IMR-90 (cell line): ENCODE data around the gene SEMA6D. TPM values are rescaled to one million over a fixed set of nuclear protein-coding genes. Genes with fewer than 3 reads are reported as not detected.

Experiments used
- ATAC-seq: fragments of 200-7000 bp; cut with Tn5 transposase; 2 replicates; pipeline ENCODE4 v1.9.1; 2020; ENCODE audit warnings: low read depth, mild to moderate bottlenecking, moderate library complexity
- BruUV-seq: library from RNA; stranded (reverse); fragments of 400-500 nt; replicated peaks from 2 replicates; lab custom pipeline; 2021; lab: Mats Ljungman, UMichigan
- CTCF ChIA-PET: fragments of 300-600 bp; formaldehyde crosslinking; extraction: SDS; loops from one replicate; lab custom pipeline; 2021; ENCODE audit warnings: antibody characterized with exemption; lab: Yijun Ruan, JAX
- POLR2A ChIA-PET: fragments of 300-600 bp; sonication (Branson Sonifier 250); formaldehyde crosslinking; loops from one replicate; lab custom pipeline; 2022; ENCODE audit warnings: antibody characterized with exemption; ENCODE audit not compliant: unreplicated experiment; lab: Charles Lee
- DNase-seq: peaks from one replicate; pipeline ENCODE4 v3.0.0; 2013
- H2AFZ ChIP-seq: replicated peaks from 2 replicates; pipeline ENCODE3; 2013; ENCODE audit warnings: low read length, mild to moderate bottlenecking; ENCODE audit not compliant: poor library complexity
- H2AK5ac ChIP-seq: 2 replicates; pipeline ENCODE4 v1.6.1; 2013; ENCODE audit warnings: low read depth, low read length, inconsistent platforms
- H2AK9ac ChIP-seq: replicated peaks from 2 replicates; pipeline ENCODE3; 2013; ENCODE audit warnings: mild to moderate bottlenecking, low read depth, low read length, moderate library complexity; ENCODE audit not compliant: poor library complexity
- H2BK120ac ChIP-seq: 2 replicates; pipeline ENCODE4 v1.6.1; 2013; ENCODE audit warnings: low read depth, low read length, inconsistent platforms
- H2BK15ac ChIP-seq: 3 replicates; pipeline ENCODE4 v1.6.1; 2013; ENCODE audit warnings: low read depth, low read length, inconsistent platforms
- H2BK20ac ChIP-seq: 2 replicates; pipeline ENCODE4 v1.6.1; 2013; ENCODE audit warnings: low read depth, mild to moderate bottlenecking, inconsistent platforms, low read length, moderate library complexity
- H2BK5ac ChIP-seq: 2 replicates; pipeline ENCODE4 v1.6.1; 2013; ENCODE audit warnings: mild to moderate bottlenecking, low read depth, low read length, inconsistent platforms; ENCODE audit not compliant: poor library complexity, severe bottlenecking
- H3K14ac ChIP-seq: replicated peaks from 2 replicates; pipeline ENCODE4 v1.6.1; 2013; ENCODE audit warnings: low read depth, low read length, inconsistent platforms
- H3K18ac ChIP-seq: 2 replicates; pipeline ENCODE4 v1.6.1; 2013; ENCODE audit warnings: low read depth, low read length, control low read depth
- H3K23ac ChIP-seq: 2 replicates; pipeline ENCODE4 v1.6.1; 2013; ENCODE audit warnings: low read depth, low read length, inconsistent platforms
- H3K27ac ChIP-seq: 2 replicates; pipeline ENCODE4 v1.5.1; 2013; ENCODE audit warnings: mild to moderate bottlenecking, control low read depth, low read length; ENCODE audit not compliant: insufficient read depth
- H3K27me3 ChIP-seq: 2 replicates; pipeline ENCODE4 v1.6.1; 2013; ENCODE audit warnings: low read length; ENCODE audit not compliant: control insufficient read depth, insufficient read depth
- H3K36me3 ChIP-seq: 2 replicates; pipeline ENCODE4 v1.6.1; 2013; ENCODE audit warnings: low read length, mixed read lengths; ENCODE audit not compliant: control insufficient read depth, insufficient read depth
- H3K4ac ChIP-seq: 2 replicates; pipeline ENCODE4 v1.6.1; 2013; ENCODE audit warnings: low read depth, low read length, inconsistent platforms
- H3K4me1 ChIP-seq: 2 replicates; pipeline ENCODE4 v1.6.1; 2013; ENCODE audit warnings: low read length, mixed read lengths; ENCODE audit not compliant: control insufficient read depth, insufficient read depth
- H3K4me2 ChIP-seq: 2 replicates; pipeline ENCODE4 v1.6.1; 2013; ENCODE audit warnings: low read depth, mild to moderate bottlenecking, control low read depth, low read length, moderate library complexity
- H3K4me3 ChIP-seq: 2 replicates; pipeline ENCODE4 v1.5.1; 2013; ENCODE audit warnings: low read depth, mild to moderate bottlenecking, control low read depth, low read length, moderate library complexity; ENCODE audit not compliant: insufficient read depth
- H3K56ac ChIP-seq: 2 replicates; pipeline ENCODE4 v1.6.1; 2013; ENCODE audit warnings: low read length, inconsistent platforms; ENCODE audit not compliant: insufficient read depth; ENCODE audit errors: extremely low read depth
- H3K79me1 ChIP-seq, 2 experiments: 2 replicates each; pipeline ENCODE4 v1.6.1; 2013; ENCODE audit warnings: low read length in 2 of 2, inconsistent platforms in 1 of 2, low read depth in 1 of 2
- H3K9ac ChIP-seq: 2 replicates; pipeline ENCODE4 v1.6.1; 2013; ENCODE audit warnings: low read depth, low read length, control low read depth
- H3K9me1 ChIP-seq: 2 replicates; pipeline ENCODE4 v1.6.1; 2013; ENCODE audit warnings: low read length, inconsistent platforms; ENCODE audit not compliant: insufficient read depth
- H3K9me3 ChIP-seq: 2 replicates; pipeline ENCODE4 v1.6.1; 2013; ENCODE audit warnings: low read length; ENCODE audit not compliant: control insufficient read depth, insufficient read depth
- H4K20me1 ChIP-seq: 2 replicates; pipeline ENCODE4 v1.6.1; 2013; ENCODE audit warnings: low read length, inconsistent platforms; ENCODE audit not compliant: insufficient read depth
- H4K5ac ChIP-seq: 2 replicates; pipeline ENCODE4 v1.6.1; 2013; ENCODE audit warnings: mild to moderate bottlenecking, low read depth, low read length, control low read depth
- H4K8ac ChIP-seq, 2 experiments: 2 replicates each; pipeline ENCODE4 v1.6.1; 2013; ENCODE audit warnings: low read depth in 2 of 2, low read length in 2 of 2, control low read depth in 1 of 2, inconsistent platforms in 1 of 2
- H4K91ac ChIP-seq: 2 replicates; pipeline ENCODE4 v1.6.1; 2013; ENCODE audit warnings: low read depth, low read length, inconsistent platforms; ENCODE audit not compliant: insufficient read depth
- BHLHE40 ChIP-seq: fragments of 150-350 bp; IDR thresholded peaks from 2 replicates; pipeline ENCODE4 v1.6.1; 2016; ENCODE audit warnings: mild to moderate bottlenecking, low read depth, low read length
- CHD1 ChIP-seq: IDR thresholded peaks from 2 replicates; pipeline ENCODE4 v1.6.1; 2012; ENCODE audit warnings: low read depth, low read length, improper control_type of control experiment
- CTCF ChIP-seq: conservative IDR thresholded peaks from 2 replicates; pipeline ENCODE4 v1.5.1; 2012; ENCODE audit warnings: mild to moderate bottlenecking, low read depth, low read length, improper control_type of control experiment
- MAFK ChIP-seq: IDR thresholded peaks from 2 replicates; pipeline ENCODE4 v1.6.1; 2012; ENCODE audit warnings: low read depth, low read length, improper control_type of control experiment
- NFE2L2 ChIP-seq: fragments of 150-350 bp; IDR thresholded peaks from 2 replicates; pipeline ENCODE4 v1.6.1; 2016; ENCODE audit warnings: low read depth, mild to moderate bottlenecking, low read length
- POLR2A ChIP-seq: IDR thresholded peaks from 2 replicates; pipeline ENCODE4 v1.6.1; 2012; ENCODE audit warnings: mild to moderate bottlenecking, low read depth, low read length
- RAD21 ChIP-seq: IDR thresholded peaks from 2 replicates; pipeline ENCODE4 v1.6.1; 2012; ENCODE audit warnings: low read length, improper control_type of control experiment
- RFX5 ChIP-seq: IDR thresholded peaks from 2 replicates; pipeline ENCODE4 v1.8.0; 2012; ENCODE audit warnings: low read depth, mild to moderate bottlenecking, low read length, moderate library complexity
- SMC3 ChIP-seq: fragments of 150-350 bp; IDR thresholded peaks from 2 replicates; pipeline ENCODE4 v1.6.1; 2016; ENCODE audit warnings: low read depth, mild to moderate bottlenecking, antibody characterized with exemption, low read length, moderate library complexity
- WGBS, 2 experiments: methylation state at CpG; one replicate each; pipeline versions ENCODE4 v1.1.5 to v1.1.7; 2013; ENCODE audit warnings: missing lambda C conversion rate in 2 of 2; ENCODE audit not compliant: insufficient read length in 1 of 2; ENCODE audit errors: extremely low coverage in 2 of 2; 5-methylcytosine and 5-hydroxymethylcytosine counted together
- dilution Hi-C: fragments of 300-500 bp; cut with HindIII; formaldehyde crosslinking; loops from one replicate; pipeline ENCODE4 v1.14.3; 2018; ENCODE audit warnings: low sequenced_read_pairs; ENCODE audit not compliant: unreplicated experiment
- in situ Hi-C: fragments of 300-500 bp; cut with MboI; formaldehyde crosslinking; loops from 3 replicates; pipeline ENCODE4 v1.14.3; 2019; ENCODE audit warnings: low sequenced_read_pairs, inconsistent platforms, mixed read lengths
- intact Hi-C: fragments of 100-400 bp; cut with micrococcal nuclease; formaldehyde crosslinking; loops from 2 replicates; pipeline ENCODE4 v1.10.0; 2022
- polyA plus RNA-seq, 3 experiments: library from polyadenylated mRNA; depleted of rRNA; stranded (reverse); fragments of >200 nt; gene quantifications; 2 replicates each; pipeline ENCODE4 v1.2.3, GENCODE V29; 2012; ENCODE audit warnings: low replicate concordance in 1 of 3
- total RNA-seq: library from RNA; depleted of rRNA; stranded (reverse); fragments of >200 nt; gene quantifications from 2 replicates; pipeline ENCODE4 v1.2.3, GENCODE V29; 2012

Gene SEMA6D
- total and polyA plus RNA-seq, 2 of the 4 experiments (the other 2 are of a cell fraction): 12.6 to 17.4 TPM

DNA sequence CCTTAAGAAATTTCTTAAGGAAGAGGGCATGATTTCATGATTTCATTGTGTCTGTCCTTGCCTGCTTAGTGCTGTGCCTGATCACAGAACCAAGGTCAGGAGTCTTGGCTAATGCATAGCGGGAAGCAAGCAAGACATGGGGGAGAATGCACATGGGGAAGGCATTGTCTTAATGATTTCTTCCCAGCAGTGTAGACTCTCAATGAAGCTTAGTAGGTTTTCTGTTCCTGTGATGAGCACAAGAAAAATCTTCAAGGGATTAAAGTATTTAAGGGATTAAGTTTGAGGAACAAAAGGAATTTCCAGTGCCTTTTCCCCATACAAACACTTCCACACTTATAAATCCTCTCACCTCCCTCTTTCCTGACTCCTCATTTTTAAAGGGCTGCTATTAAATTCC lies 46.9 kb upstream of the SEMA6D start:
- Histone ChIP-seq H3K9me1 (no peaks in the 10 kb centered on the region), H2AK5ac (no peak overlapping the region), H3K14ac (no peak overlapping the region), H2BK5ac (no peak overlapping the region), H2BK20ac (no peak overlapping the region), H3K79me1 (0 out of 4 replicates have a peak, but pooled peaks cover 0 to 3% of the 10 kb centered on the region in 2 experiments), H3K4me1 (peaks cover 5% of the 10 kb centered on the region; the same call in 1 of the 2 replicates), H3K4ac (no peak overlapping the region), H3K23ac (no peak overlapping the region), H3K4me2 (no peak overlapping the region), H2AK9ac (no peak overlapping the region), H3K4me3 (no peak overlapping the region), H3K9me3 (no peaks in the 10 kb centered on the region), H3K9ac (no peak overlapping the region), H4K91ac (no peak overlapping the region), H3K27me3 (no peaks in the 10 kb centered on the region), H3K27ac (no peak overlapping the region), H3K56ac (no peak overlapping the region), H4K5ac (no peak overlapping the region), H2BK120ac (no peak overlapping the region), H2BK15ac (no peak overlapping the region; the same call in 2 of the 3 replicates), H3K36me3 (no peaks in the 10 kb centered on the region), H3K18ac (no peak overlapping the region; the same call in 1 of the 2 replicates), H4K8ac (no peak overlapping the region), H2AFZ (no peak overlapping the region), H4K20me1 (no peaks in the 10 kb centered on the region)
- BruUV-seq: no TSS peak
- in situ Hi-C loops (no loop called here), dilution Hi-C loops (no loop called here), intact Hi-C loops (no loop called here)
- TF ChIP-seq CTCF (no peak), NFE2L2 (no peak), CHD1 (no peak), BHLHE40 (no peak), RFX5 (no peak), RAD21 (no peak), POLR2A (no peak), SMC3 (no peak), MAFK (no peak)
- DNase-seq (no peak), ATAC-seq (no peak)
- ChIA-PET POLR2A (no interaction called here), CTCF (no interaction called here)
- WGBS, 2 experiments: no CpG with 5 or more reads among the region's 1 CpG
